Body of pancreas (tissue), 4 donors: ENCODE data around the gene C14orf132.

ENCODE experiments used
- POLR2A ChIP-seq, 3 donors: fragments of 450-650 bp; IDR thresholded peaks; one replicate each; pipeline ENCODE4 v1.6.1; 2016; ENCODE audit warnings: antibody characterized with exemption in 3 of 3, mild to moderate bottlenecking in 2 of 3
- TF ChIP-seq, protein P1 (sequence below), 7 experiments: fragments of 450-650 bp in 4 of 7; fragments of 200-600 bp in 3 of 7; sonication (generic) in 3 of 7; IDR thresholded peaks; one replicate each; pipeline ENCODE4 v1.5.1; 2016 to 2019; ENCODE audit warnings: antibody characterized with exemption in 7 of 7

DNA sequence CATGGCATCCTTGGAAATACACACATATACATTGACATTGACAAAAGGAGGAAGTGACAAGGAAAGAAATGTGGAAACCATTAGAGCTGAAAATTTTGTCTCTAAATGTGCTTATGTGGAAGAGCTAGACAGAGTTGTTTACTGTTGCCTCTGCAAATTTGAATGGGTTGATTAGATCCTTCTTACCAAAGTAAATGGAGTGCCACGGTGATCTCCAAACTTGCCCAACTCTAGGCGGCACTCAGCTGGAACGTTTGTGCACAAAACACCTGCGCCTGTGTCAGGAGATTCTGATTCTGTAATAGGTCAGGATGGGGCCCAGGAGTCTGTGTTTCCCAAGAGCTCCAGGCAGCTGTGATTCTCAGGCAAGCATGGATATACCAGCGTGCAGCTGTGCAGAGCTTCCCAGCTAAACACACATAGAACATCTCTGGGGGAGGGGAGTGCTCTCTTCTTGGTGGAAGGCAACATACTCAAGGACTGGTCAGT is 87.7 kb downstream of the C14orf132 start:
- TF ChIP-seq POLR2A (IDR thresholded peaks at IDR 0.05), result no peak
- TF ChIP-seq, protein P1, sequence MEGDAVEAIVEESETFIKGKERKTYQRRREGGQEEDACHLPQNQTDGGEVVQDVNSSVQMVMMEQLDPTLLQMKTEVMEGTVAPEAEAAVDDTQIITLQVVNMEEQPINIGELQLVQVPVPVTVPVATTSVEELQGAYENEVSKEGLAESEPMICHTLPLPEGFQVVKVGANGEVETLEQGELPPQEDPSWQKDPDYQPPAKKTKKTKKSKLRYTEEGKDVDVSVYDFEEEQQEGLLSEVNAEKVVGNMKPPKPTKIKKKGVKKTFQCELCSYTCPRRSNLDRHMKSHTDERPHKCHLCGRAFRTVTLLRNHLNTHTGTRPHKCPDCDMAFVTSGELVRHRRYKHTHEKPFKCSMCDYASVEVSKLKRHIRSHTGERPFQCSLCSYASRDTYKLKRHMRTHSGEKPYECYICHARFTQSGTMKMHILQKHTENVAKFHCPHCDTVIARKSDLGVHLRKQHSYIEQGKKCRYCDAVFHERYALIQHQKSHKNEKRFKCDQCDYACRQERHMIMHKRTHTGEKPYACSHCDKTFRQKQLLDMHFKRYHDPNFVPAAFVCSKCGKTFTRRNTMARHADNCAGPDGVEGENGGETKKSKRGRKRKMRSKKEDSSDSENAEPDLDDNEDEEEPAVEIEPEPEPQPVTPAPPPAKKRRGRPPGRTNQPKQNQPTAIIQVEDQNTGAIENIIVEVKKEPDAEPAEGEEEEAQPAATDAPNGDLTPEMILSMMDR (IDR thresholded peaks at IDR 0.05), result no peak
